ENCODE results near the gene MRPL20.
A peak's percentile ranks its signal among the peaks of the same experiment; 100 is the strongest.
"Not testable (repeated sequence)": the region's sequence is repeated elsewhere in the genome, so short reads cannot be mapped to it uniquely, and the experiment has no call there.

MRPL20 gene

GRCh38 chr1:1380860-1381259 lies 26.2 kb downstream of the MRPL20 start:
- no peak for DNase-seq

GRCh38 chr1:1377540-1378205 lies 29.4 kb downstream of the MRPL20 start:
- DNase-seq: no peak

- no peak for DNase-seq
These were observed 30.4 kb downstream of the MRPL20 start for GRCh38 chr1:1376551-1377226.

- DNase-seq: peak; percentile 100
These were observed 32.0 kb downstream of the MRPL20 start, which contains the start of gene AURKAIP1 for GRCh38 chr1:1374929-1375662. Gene AURKAIP1, minus strand, starts transcription at chr1:1375207. Its CDS starts 451 bp downstream, at chr1:1374756.

GRCh38 chr1:1374589-1374928 lies 32.5 kb downstream of the MRPL20 start:
- DNase-seq: peak; percentile 63

GRCh38 chr1:1373815-1374588 lies 33.1 kb downstream of the MRPL20 start:
- peak; percentile 57 for DNase-seq

GRCh38 chr1:1373051-1373814 lies 33.9 kb downstream of the MRPL20 start:
- no peak for DNase-seq

- peak; percentile 92 for DNase-seq
These were observed 35.1 kb downstream of the MRPL20 start for GRCh38 chr1:1371746-1372711.

- no peak for DNase-seq
These were observed 35.7 kb downstream of the MRPL20 start for GRCh38 chr1:1371364-1371745.

GRCh38 chr1:1370771-1371300 lies 36.3 kb downstream of the MRPL20 start:
- DNase-seq: no peak

GRCh38 chr1:1370094-1370493 lies 37.0 kb downstream of the MRPL20 start:
- DNase-seq: not testable (repeated sequence)

- DNase-seq: no peak
These were observed 39.8 kb downstream of the MRPL20 start for GRCh38 chr1:1367315-1367714.

- DNase-seq: no peak
These were observed 40.4 kb downstream of the MRPL20 start for GRCh38 chr1:1366699-1367066.

- DNase-seq: no peak
These were observed 41.0 kb downstream of the MRPL20 start for GRCh38 chr1:1365875-1366698.

GRCh38 chr1:1364266-1364665 lies 42.8 kb downstream of the MRPL20 start:
- DNase-seq: peak; percentile 37

GRCh38 chr1:1361982-1362423 lies 45.1 kb downstream of the MRPL20 start:
- DNase-seq: peak; percentile 65

GRCh38 chr1:1361233-1361981 lies 45.7 kb downstream of the MRPL20 start:
- DNase-seq: no peak

- DNase-seq: no peak
These were observed 46.5 kb downstream of the MRPL20 start for GRCh38 chr1:1360506-1361169.
